ENCODE data around the gene PCDHGB2.
"Not testable (repeated sequence)": the region's sequence is repeated elsewhere in the genome, so short reads cannot be mapped to it uniquely, and the experiment has no call there.

PCDHGB2 gene

DNA sequence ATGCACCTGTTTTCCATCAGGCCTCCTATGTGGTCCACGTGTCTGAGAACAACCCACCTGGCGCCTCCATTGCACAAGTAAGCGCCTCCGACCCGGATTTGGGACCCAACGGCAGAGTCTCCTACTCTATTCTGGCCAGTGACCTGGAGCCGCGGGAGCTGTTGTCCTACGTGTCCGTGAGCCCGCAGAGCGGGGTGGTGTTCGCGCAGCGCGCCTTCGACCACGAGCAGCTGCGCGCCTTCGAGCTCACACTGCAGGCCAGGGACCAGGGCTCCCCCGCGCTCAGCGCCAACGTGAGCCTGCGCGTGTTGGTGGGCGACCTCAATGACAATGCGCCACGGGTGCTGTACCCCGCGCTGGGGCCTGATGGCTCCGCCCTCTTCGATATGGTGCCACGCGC lies 8.2 kb upstream of the PCDHGB2 start:
- DNase-seq = no peak

DNA sequence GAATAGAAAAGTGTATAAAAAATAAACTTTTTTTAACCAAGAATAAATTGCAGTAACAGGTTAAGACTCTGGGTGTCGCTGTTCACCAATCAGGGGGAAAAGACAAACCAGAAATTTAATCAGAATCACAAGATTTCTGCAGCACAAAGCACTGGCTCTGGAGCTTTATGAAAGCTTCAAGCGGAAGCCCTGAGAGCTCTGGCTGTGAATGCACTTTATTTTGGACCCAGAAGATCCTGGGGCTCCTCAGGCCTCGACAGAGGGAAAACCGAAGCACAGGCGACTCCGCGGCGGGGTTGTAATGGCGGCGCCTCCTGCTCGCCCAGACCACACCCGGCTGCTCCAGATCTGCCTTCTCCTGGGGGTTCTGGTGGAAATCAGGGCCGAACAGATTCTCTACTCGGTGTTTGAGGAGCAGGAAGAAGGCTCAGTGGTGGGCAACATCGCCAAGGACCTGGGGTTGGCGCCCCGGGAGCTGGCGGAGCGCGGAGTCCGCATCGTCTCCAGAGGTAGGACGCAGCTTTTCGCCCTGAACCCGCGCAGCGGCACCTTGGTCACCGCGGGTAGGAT lies 4.8 kb upstream of the PCDHGB2 start, which contains the start of gene PCDHGA4:
PCDHGA4 (plus strand) TSS at position 122 of the 570 bp plus-strand sequence; CDS start at position 209, 87 bp downstream.
- DNase-seq = no peak

DNA sequence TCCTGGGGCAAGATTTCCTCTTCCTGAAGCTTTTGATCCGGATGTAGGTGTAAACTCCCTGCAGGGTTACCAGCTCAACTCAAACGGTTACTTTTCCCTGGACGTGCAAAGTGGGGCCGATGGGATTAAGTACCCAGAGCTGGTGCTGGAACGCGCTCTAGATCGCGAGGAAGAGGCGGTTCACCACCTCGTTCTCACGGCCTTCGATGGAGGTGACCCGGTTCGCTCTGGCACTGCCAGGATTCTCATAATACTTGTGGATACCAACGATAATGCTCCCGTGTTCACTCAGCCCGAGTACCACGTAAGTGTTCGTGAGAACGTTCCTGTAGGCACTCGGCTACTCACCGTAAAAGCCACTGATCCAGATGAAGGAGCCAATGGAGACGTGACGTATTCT lies 4.2 kb upstream of the PCDHGB2 start:
- DNase-seq = no peak

DNA sequence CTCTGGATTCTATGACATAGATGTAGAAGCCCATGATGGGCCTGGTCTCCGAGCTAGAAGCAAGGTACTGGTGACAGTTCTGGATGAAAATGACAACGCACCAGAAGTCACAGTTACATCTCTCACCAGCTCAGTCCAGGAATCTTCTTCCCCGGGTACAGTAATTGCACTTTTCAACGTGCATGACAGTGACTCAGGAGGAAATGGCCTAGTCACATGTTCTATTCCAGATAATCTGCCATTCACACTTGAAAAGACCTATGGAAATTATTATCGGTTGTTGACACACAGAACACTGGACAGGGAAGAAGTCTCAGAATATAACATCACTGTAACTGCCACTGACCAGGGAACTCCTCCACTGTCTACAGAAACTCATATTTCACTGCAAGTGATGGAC lies 3.7 kb upstream of the PCDHGB2 start:
- DNase-seq = no peak

DNA sequence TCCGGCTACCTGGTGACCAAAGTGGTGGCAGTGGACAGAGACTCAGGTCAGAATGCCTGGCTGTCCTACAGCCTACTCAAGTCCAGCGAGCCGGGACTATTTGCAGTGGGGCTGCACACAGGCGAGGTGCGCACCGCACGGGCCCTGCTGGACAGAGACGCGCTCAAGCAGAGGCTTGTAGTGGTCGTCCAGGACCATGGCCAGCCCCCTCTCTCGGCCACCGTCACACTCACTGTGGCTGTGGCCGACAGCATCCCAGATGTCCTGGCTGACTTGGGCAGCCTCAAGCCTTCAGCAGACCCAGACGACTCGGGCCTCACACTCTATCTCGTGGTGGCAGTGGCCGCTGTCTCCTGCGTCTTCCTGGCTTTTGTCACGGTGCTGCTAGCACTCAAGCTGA lies 2.8 kb upstream of the PCDHGB2 start:
- DNase-seq = no peak

DNA sequence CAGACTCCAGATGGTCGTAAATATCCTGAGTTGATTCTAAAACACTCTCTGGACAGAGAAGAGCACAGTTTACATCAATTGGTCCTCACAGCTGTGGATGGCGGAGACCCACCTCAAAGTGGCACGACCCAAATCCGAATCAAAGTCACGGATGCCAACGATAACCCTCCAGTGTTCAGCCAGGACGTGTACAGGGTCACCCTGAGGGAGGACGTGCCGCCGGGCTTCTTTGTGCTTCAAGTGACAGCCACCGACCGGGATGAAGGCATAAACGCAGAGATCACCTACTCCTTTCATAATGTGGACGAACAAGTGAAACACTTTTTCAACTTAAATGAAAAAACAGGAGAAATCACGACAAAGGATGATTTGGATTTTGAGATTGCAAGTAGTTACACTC lies 891 bp downstream of the PCDHGB2 start:
- no peak for DNase-seq

DNA sequence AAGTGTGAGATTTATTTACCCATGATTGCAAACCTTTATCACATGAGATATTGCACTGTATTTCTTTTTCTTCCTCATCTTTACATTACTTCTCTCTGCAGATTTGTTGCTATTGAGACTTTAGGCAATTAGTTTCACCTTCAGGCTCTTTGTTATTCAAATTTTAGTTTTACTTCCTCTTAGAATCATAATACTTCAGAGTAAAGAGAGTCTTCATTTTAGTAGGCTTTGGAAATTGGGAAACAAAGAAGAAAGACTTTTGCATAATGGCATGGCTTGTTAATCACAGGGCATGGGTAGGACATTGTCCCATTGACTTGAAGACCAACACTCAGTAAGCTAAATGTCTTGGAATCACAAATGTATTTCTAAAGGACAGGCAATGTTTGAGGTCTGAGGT lies 2.9 kb downstream of the PCDHGB2 start:
- DNase-seq = no peak

DNA sequence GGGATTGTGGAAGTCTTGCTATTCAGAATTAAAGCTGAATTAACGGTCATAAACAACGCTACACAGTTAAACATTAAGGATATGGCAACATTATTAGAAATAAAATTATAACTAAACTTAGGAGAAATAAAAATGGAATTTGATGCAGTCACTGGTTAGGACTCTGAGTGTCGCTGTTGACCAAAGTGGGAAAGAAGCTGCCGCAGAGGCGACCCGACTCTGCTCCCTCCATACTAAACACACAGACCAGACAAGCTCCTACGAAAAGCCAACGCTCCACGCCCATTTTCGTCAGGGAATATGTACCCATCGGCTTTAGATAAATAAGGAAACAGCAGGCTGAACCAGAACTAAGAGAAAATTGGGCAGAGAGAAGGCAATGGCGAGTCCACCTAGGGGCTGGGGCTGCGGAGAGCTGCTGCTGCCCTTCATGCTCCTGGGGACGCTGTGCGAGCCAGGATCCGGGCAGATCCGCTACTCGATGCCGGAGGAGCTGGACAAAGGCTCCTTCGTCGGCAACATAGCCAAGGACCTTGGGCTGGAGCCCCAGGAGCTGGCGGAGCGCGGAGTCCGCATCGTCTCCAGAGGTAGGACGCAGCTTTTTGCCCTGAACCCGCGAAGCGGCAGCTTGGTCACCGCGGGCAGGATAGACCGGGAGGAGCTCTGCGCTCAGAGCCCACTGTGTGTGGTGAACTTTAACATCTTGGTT lies 4.3 kb downstream of the PCDHGB2 start, which contains the start of gene PCDHGA5:
PCDHGA5 (plus strand) TSS at position 211 of the 709 bp plus-strand sequence; CDS start at position 380, 169 bp downstream.
- DNase-seq = no peak

DNA sequence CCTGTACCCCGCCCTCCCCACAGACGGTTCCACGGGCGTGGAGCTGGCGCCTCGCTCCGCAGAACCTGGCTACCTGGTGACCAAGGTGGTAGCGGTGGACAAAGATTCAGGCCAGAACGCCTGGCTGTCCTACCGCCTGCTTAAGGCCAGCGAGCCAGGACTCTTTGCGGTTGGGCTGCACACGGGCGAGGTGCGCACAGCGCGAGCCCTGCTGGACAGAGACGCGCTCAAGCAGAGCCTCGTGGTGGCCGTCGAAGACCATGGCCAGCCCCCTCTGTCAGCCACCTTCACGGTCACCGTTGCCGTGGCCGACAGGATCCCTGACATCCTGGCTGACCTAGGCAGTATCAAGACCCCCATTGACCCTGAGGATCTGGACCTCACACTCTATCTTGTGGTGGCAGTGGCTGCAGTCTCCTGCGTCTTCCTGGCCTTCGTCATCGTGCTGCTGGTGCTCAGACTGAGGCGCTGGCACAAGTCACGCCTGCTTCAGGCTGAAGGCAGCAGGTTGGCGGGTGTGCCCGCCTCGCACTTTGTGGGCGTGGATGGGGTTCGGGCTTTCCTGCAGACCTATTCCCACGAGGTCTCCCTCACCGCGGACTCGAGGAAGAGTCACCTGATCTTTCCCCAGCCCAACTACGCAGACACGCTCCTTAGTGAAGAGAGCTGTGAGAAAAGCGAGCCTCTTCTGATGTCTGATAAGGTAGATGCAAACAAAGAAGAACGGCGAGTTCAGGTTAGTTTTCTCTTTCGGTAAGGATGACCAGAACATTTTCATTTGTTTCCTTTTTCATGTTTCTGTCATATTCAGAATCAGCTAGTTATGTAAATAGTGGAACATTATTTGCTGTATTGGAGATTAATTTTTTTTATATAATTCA lies 6.5 kb downstream of the PCDHGB2 start:
- DNase-seq = no peak

DNA sequence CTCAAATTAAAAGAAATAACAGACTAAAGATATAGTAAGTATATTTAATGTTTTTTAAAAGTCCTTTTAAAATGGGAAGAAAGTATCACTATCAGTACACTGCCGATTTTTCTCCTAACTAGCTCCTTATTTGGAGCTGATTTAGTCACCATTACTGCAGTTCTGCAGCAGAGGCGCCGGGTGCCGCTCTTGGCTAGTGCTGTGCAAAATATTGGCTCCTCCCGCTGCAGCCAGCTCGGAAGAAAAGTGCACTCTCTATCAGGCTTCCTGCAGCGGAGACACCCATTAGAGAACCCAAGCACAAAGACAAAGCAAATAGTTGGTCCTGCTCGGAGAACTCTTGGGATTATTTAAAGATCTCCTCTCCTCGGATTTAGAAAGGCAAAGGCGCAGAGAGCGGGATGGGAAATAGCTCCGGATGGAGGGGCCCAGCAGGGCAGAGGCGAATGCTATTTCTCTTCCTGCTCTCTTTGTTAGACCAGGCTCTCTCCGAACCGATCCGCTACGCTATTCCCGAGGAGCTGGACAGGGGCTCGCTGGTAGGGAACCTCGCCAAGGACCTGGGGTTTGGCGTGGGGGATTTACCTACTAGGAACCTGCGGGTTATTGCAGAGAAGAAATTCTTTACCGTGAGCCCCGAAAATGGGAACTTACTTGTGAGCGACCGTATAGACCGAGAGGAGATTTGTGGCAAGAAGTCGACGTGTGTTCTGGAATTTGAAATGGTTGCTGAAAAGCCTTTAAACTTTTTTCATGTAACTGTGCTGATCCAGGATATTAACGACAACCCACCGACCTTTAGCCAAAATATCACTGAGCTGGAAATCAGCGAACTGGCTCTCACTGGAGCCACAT lies 10.4 kb downstream of the PCDHGB2 start, which contains the start of gene PCDHGB3:
PCDHGB3 (plus strand) TSS at position 249 of the 855 bp plus-strand sequence; CDS start at position 402, 153 bp downstream.
- no peak for DNase-seq

DNA sequence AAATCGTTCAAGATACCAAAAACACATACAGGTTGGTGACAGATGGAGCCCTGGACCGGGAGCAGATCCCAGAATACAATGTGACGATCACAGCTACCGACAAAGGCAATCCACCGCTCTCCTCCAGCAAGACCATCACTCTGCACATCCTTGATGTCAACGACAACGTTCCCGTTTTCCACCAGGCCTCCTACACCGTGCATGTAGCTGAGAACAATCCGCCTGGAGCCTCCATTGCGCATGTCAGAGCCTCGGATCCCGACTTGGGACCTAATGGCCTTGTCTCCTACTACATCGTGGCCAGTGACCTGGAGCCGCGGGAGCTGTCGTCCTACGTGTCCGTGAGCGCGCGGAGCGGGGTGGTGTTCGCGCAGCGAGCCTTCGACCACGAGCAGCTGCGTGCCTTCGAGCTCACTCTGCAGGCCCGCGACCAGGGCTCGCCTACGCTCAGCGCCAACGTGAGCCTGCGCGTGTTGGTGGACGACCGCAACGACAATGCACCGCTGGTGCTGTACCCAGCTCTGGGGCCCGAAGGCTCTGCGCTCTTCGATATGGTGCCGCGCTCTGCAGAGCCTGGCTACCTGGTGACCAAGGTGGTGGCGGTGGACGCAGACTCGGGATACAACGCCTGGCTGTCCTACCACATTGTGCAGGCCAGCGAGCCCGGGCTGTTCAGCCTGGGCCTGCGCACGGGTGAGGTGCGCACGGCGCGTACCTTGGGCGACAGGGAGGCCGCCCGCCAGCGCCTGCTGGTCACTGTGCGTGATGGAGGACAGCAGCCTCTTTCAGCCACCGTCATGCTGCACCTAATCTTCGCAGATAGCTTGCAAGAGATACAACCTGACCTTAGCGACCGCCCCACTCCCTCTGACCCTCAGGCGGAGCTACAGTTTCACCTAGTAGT lies 12.0 kb downstream of the PCDHGB2 start:
- no peak for DNase-seq

DNA sequence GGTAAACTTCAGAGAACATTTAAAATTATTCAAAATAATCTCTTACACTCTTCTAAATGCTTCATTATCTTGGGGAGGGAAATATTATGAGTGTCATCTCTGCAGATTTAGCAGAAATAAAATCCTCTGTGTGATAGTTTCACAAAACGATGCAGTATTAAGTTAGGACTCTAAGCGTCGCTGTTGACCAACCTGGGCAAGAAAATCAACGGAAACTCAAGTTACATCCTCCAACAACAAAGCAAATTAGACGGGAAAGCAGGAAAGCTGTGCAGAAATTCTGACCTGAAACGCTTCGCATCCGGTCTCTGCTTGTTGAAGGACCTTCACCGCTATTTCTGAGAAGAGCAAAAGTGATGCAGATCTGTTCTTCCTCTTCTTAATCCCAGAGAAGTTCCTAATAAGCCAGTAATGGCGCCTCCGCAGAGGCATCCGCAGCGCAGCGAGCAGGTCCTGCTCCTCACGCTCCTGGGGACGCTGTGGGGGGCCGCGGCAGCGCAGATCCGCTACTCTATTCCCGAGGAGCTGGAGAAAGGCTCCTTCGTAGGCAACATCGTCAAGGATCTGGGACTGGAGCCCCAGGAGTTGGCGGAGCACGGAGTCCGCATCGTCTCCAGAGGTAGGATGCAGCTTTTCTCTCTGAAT lies 14.0 kb downstream of the PCDHGB2 start, which contains the start of gene PCDHGA6:
PCDHGA6 (plus strand) TSS at position 219 of the 645 bp plus-strand sequence; CDS start at position 412, 193 bp downstream.
- no peak for DNase-seq

DNA sequence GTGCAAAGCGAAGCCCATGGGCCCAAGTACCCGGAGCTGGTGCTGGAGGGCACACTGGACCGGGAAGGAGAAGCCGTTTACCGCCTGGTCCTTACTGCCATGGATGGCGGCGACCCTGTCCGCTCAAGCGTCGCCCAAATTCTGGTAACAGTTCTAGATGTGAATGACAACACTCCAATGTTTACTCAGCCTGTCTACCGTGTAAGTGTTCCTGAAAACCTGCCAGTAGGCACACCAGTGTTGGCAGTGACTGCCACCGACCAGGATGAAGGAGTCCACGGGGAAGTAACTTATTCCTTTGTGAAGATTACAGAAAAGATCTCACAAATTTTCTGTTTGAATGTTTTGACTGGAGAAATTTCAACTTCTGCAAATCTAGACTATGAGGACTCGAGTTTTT lies 14.8 kb downstream of the PCDHGB2 start:
- DNase-seq = no peak

DNA sequence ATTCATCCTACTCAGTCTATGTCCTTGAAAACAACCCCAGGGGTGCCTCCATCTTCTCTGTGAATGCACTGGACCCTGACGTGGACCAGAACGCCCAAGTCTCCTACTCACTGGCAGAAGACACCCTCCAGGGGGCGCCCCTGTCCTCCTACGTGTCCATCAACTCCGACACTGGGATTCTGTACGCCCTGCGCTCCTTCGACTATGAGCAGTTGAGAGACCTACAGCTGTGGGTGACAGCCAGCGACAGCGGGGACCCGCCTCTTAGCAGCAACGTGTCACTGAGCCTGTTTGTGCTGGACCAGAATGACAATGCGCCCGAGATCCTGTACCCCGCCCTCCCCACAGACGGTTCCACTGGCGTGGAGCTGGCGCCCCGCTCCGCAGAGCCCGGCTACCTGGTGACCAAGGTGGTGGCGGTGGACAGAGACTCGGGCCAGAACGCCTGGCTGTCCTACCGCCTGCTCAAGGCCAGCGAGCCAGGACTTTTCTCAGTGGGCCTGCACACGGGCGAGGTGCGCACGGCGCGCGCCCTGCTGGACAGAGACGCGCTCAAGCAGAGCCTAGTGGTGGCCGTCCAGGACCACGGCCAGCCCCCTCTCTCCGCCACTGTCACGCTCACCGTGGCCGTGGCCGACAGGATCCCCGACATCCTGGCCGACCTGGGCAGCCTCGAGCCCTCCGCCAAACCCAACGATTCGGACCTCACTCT lies 15.8 kb downstream of the PCDHGB2 start:
- DNase-seq = not testable (repeated sequence)

DNA sequence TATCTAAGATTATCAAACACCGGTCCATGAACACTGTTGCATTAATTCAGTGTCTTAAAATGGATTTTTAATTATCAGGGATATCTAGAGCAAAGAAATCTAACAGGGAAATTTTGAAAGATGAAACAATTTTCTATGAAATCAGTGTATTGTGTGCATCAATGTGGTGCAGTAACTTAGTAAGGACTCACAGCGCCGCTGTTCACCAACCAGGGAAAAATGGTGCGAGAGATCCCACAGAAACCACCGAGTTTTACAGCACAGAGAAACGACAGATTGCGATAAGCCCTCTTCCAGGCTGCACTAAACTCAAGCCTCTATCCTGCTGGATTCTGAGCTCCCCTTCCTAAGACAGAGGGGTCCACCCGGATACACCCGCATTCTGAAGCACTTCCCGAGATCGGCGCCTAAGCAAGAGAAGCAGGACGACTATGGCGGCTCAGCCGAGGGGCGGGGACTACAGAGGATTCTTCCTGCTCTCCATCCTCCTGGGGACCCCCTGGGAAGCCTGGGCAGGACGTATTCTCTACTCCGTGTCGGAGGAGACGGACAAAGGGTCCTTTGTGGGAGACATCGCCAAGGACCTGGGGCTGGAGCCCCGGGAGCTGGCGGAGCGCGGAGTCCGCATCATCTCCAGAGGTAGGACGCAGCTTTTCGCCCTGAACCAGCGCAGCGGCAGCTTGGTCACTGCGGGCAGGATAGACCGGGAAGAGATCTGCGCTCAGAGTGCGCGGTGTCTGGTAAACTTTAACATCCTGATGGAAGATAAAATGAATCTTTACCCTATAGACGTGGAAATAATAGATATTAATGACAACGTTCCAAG lies 22.9 kb downstream of the PCDHGB2 start, which contains the start of gene PCDHGA7:
PCDHGA7 (plus strand) TSS at position 274 of the 826 bp plus-strand sequence; CDS start at position 432, 158 bp downstream.
- no peak for DNase-seq

DNA sequence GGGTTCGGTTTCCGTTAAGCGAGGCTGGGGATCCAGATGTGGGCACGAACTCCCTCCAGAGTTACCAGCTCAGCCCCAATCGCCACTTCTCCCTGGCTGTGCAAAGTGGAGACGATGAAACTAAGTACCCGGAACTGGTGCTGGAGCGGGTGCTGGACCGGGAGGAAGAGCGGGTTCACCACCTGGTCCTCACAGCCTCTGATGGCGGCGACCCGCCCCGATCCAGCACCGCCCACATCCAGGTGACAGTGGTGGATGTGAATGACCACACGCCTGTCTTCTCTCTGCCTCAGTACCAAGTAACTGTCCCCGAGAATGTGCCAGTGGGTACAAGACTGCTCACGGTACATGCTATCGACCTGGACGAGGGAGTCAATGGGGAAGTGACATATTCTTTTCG lies 23.6 kb downstream of the PCDHGB2 start:
- no peak for DNase-seq

DNA sequence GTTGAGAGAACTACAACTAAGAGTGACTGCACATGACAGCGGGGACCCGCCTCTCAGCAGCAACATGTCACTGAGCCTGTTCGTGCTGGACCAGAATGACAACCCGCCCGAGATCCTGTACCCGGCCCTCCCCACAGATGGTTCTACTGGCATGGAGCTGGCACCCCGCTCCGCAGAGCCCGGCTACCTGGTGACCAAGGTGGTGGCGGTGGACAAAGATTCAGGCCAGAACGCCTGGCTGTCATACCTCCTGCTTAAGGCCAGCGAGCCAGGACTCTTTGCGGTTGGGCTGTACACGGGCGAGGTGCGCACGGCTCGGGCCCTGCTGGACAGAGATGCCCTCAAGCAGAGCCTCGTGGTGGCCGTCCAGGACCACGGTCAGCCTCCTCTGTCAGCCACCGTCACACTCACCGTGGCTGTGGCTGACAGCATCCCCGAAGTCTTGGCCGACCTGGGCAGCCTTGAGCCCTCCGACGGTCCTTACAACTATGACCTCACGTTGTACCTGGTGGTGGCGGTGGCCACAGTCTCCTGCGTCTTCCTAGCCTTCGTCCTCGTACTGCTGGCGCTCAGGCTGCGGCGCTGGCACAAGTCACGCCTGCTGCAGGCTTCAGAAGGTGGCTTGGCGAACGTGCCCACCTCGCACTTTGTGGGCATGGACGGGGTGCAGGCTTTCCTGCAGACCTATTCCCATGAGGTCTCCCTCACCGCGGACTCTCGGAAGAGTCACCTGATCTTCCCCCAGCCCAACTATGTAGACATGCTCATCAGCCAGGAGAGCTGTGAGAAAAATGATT lies 24.9 kb downstream of the PCDHGB2 start:
- DNase-seq = no peak

All from stimulated activated CD4-positive, alpha-beta T cell treated with anti-CD3 and anti-CD28 coated beads, Interleukin-2, amount 100 ng/mL, for 48 hours (primary cell).